IPS DF 6.9 (cell line): ENCODE results near the gene GPR139.

Experiments used
- DNase-seq: peaks from one replicate; pipeline ENCODE4 v3.0.0-alpha.2; 2013; ENCODE audit warnings: low read depth, low spot score
- H3K27ac ChIP-seq: one replicate; pipeline ENCODE4 v1.5.1; 2013; ENCODE audit warnings: low read length, control low read depth
- H3K27me3 ChIP-seq: 2 replicates; pipeline ENCODE4 v1.6.1; 2013; ENCODE audit warnings: mild to moderate bottlenecking, low read length; ENCODE audit not compliant: control insufficient read depth, insufficient read depth
- H3K36me3 ChIP-seq: 2 replicates; pipeline ENCODE4 v1.6.1; 2013; ENCODE audit warnings: low read length; ENCODE audit not compliant: control insufficient read depth, insufficient read depth
- H3K4me1 ChIP-seq: 2 replicates; pipeline ENCODE4 v1.6.1; 2013; ENCODE audit warnings: low read length; ENCODE audit not compliant: control insufficient read depth, insufficient read depth
- H3K4me3 ChIP-seq: 2 replicates; pipeline ENCODE4 v1.5.1; 2013; ENCODE audit warnings: mild to moderate bottlenecking, low read length
- H3K9me3 ChIP-seq: 2 replicates; pipeline ENCODE4 v1.6.1; 2013; ENCODE audit warnings: low read length, inconsistent platforms; ENCODE audit not compliant: control insufficient read depth, insufficient read depth
- WGBS: extraction: QIAGEN DNeasy Blood & Tissue Kit; methylation state at CpG from one replicate; pipeline ENCODE4 v1.1.7; 2013; ENCODE audit warnings: mixed read lengths, missing lambda C conversion rate; ENCODE audit not compliant: insufficient read length, insufficient coverage; 5-methylcytosine and 5-hydroxymethylcytosine counted together

GPR139 gene

DNA sequence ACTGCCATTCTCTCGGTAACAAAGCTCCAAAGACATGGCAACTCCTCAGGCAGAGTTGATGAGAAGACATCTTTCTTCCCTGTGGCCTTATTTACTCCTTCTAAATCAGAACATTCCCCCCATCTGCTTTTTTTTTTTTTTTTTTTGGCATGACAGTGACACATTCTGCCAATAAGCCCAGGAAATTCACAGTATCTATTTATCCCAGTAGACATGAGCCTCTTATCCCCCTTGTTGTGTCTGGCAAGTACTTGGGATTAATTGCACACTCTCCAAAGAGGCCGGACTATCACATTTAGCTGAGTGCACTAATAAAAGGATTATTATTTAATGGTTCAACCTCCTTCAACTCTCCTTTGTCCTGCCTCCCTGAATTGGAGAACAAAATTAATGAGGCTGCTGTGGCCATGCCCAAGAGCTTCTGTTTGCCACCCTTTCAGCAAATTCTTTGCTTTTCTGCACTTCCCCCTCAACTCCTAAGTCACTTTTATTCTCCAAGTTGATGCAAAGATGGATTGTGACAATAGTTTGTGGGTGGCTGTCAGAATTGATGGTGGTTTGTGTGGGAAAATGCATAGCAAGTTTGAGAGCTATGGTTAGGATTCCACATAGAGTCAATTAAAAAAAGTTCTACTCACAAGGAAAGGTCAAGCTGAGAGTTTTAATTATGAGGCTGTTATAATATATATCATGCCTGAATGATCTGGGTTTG lies 47.2 kb downstream of the GPR139 start:
- H3K4me3 ChIP-seq = no peak overlapping the region
- no peak overlapping the region for H3K27ac ChIP-seq
- DNase-seq = no peak
- no peaks in the 10 kb centered on the region for H3K36me3 ChIP-seq
- no CpG with 5 or more reads among the region's 2 CpGs for WGBS
- H3K27me3 ChIP-seq = no peaks in the 10 kb centered on the region
- no peaks in the 10 kb centered on the region for H3K9me3 ChIP-seq
- no peaks in the 10 kb centered on the region for H3K4me1 ChIP-seq

- H3K4me3 ChIP-seq = no peak overlapping the region
- WGBS = no CpG with 5 or more reads among the region's 1 CpG
- H3K9me3 ChIP-seq = no peaks in the 10 kb centered on the region
- no peak for DNase-seq
- no peaks in the 10 kb centered on the region for H3K36me3 ChIP-seq
- no peaks in the 10 kb centered on the region for H3K4me1 ChIP-seq
- no peak overlapping the region for H3K27ac ChIP-seq
- no peaks in the 10 kb centered on the region for H3K27me3 ChIP-seq
Observed at GRCh38 chr16:20023190-20023589, 50.5 kb downstream of the GPR139 start.

DNA sequence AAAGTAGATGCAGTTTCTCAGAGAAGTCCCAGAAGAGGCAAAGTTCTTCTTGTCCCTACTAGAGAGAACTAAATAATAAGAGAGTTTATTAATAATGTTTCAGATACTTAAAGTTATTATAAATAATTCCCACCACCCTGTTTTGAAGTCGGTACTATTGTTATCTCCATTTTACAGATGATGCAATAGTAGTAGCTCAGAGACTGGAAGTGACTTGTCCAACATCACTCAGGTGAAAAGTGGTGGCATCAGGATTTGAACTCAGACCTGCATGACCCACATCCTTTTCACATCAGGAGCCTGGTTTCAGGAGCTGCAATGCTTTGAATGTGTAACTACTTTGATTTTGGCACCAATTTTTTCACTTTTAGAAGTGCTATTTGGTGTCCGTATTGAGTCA lies 52.7 kb downstream of the GPR139 start:
- no CpG with 5 or more reads among the region's 2 CpGs for WGBS
- H3K4me1 ChIP-seq = no peaks in the 10 kb centered on the region
- H3K4me3 ChIP-seq = no peak overlapping the region
- no peak for DNase-seq
- H3K27ac ChIP-seq = no peak overlapping the region
- H3K36me3 ChIP-seq = no peaks in the 10 kb centered on the region
- no peaks in the 10 kb centered on the region for H3K9me3 ChIP-seq
- H3K27me3 ChIP-seq = no peaks in the 10 kb centered on the region

GRCh38 chr16:20020083-20020482 lies 53.6 kb downstream of the GPR139 start:
- WGBS = no CpG with 5 or more reads among the region's 1 CpG
- Histone ChIP-seq H3K4me3 (no peak overlapping the region), H3K36me3 (no peaks in the 10 kb centered on the region), H3K9me3 (no peaks in the 10 kb centered on the region), H3K27me3 (no peaks in the 10 kb centered on the region), H3K27ac (no peak overlapping the region), H3K4me1 (no peaks in the 10 kb centered on the region)
- DNase-seq = no peak

GRCh38 chr16:20016234-20016633 lies 57.5 kb downstream of the GPR139 start:
- Histone ChIP-seq H3K27me3 (no peaks in the 10 kb centered on the region), H3K36me3 (no peaks in the 10 kb centered on the region), H3K27ac (no peak overlapping the region), H3K4me1 (no peaks in the 10 kb centered on the region), H3K4me3 (no peak overlapping the region), H3K9me3 (no peaks in the 10 kb centered on the region)
- DNase-seq = no peak
- no CpG with 5 or more reads among the region's 7 CpGs for WGBS

DNA sequence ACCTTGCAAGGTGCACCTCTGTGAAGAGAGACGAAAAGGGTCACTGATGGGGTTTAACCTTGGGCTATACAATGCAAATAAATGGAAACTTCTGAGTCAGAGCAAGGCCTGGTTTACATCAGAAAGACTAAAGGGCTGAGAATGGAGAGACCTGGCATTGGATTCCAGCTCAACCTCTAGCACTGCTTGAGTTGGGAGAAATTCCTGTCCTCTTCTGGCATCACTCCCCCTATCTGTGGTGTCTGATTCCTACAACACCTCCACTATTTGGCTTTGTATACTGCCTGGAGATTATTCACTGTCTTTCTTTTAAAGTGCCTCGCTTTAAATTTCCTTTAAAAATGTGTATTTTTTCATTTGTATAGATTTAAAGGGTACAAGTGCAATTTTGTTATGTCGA lies 68.8 kb downstream of the GPR139 start:
- peaks cover 1% of the 10 kb centered on the region; the same call in 1 of the 2 replicates for H3K4me1 ChIP-seq
- no CpG with 5 or more reads among the region's 3 CpGs for WGBS
- H3K27me3 ChIP-seq = no peaks in the 10 kb centered on the region
- H3K27ac ChIP-seq = no peak overlapping the region
- no peaks in the 10 kb centered on the region for H3K36me3 ChIP-seq
- no peak overlapping the region for H3K4me3 ChIP-seq
- no peak for DNase-seq
- H3K9me3 ChIP-seq = no peaks in the 10 kb centered on the region

GRCh38 chr16:20002936-20003335 lies 70.8 kb downstream of the GPR139 start:
- DNase-seq = no peak
- no CpG with 5 or more reads among the region's 2 CpGs for WGBS
- peaks cover 1% of the 10 kb centered on the region; the same call in 1 of the 2 replicates for H3K4me1 ChIP-seq

DNA sequence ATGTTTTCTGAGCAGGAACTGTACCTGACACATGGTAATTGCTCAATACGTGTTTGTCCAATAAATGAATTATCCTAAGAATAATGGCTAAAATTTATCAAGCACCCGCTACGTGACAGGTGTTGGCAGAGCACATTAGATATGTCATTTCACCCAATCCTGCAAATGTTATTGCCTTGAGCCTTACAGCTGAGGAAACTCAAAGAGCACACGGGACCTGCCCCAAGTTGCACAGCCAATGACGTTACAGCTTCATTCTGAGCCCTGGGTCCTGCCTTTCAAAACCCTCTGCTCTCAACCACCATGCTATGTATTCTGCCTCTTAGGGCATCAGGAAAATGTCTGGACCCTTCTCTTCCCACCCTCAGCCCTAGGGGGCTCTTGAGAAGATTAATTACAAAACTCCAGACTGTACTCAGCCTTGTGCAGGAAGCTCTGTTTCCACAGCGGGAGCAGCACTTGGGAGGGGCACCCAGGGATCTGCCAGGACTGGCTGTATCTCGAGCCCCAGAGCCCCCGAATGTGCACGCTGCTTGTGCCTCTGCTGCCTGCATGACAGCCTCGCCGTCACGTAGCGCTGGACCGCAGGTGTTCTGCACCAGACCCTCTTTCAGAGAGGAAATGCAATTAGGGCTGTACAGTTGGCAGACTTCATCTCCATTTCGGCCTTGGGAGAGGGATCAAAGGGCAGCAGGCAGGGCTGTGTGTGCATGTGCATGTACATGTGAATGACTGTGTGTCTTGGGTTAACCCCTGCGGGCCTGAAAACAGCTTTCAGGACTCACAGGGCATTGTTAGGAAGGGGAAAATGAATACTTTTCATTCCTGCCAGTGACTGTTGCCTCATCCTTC lies 71.6 kb downstream of the GPR139 start:
- no peak overlapping the region for H3K27ac ChIP-seq
- H3K36me3 ChIP-seq = no peaks in the 10 kb centered on the region
- DNase-seq = no peak
- H3K4me1 ChIP-seq = peaks cover 1% of the 10 kb centered on the region; the same call in 1 of the 2 replicates
- H3K4me3 ChIP-seq = no peak overlapping the region
- no peaks in the 10 kb centered on the region for H3K27me3 ChIP-seq
- no peaks in the 10 kb centered on the region for H3K9me3 ChIP-seq
- WGBS = no CpG with 5 or more reads among the region's 16 CpGs

More at GRCh38 chr16:20002936-20003335, 70.8 kb downstream of the GPR139 start:
- H3K27me3 ChIP-seq = no peaks in the 10 kb centered on the region
- H3K36me3 ChIP-seq = no peaks in the 10 kb centered on the region
- no peak overlapping the region for H3K27ac ChIP-seq
- H3K9me3 ChIP-seq = no peaks in the 10 kb centered on the region
- H3K4me3 ChIP-seq = no peak overlapping the region

DNA sequence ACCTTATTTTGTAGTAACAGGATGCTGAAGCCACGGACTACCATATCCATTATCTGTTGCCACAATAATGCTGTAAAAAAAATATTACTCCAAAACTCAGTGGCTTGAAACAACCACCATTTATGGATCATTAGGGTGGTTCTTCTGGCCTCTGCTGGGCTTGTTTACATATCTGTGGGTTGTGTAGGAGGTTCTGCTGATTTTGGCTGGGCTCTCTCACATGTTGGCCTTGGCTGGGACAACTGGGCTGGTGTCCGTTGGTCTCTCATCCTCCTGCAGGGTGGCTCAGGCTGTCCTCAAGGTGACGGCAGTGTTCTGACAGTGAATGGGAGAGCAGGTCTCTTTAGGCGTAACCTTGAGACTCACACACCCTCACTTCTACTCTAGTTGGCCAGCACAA lies 76.0 kb downstream of the GPR139 start:
- Histone ChIP-seq H3K36me3 (no peaks in the 10 kb centered on the region), H3K4me3 (no peak overlapping the region), H3K4me1 (peaks cover 1% of the 10 kb centered on the region; the same call in 1 of the 2 replicates), H3K9me3 (no peaks in the 10 kb centered on the region), H3K27ac (no peak overlapping the region), H3K27me3 (no peaks in the 10 kb centered on the region)
- no peak for DNase-seq
- no CpG with 5 or more reads among the region's 4 CpGs for WGBS

DNA sequence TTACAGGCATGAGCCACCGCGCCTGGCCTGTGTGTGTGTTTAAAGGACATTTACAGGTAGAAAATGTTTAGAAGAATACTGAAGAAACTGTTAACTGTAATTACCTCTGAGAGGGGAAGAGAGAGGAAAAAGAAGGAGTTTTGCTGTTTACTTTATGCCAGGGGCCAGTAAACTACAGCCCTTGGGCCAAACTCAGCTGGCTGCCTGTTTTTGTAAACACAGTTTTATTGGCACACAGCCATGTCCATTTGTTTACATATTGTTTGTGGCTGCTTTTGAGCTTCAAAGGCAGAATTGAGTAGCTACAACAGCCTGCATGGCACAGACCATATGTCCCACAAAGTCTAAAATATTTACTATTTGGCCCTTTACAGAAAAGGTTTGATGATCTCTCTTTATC lies 76.4 kb downstream of the GPR139 start:
- DNase-seq = no peak
- Histone ChIP-seq H3K27ac (no peak overlapping the region), H3K9me3 (no peaks in the 10 kb centered on the region), H3K4me1 (peaks cover under 1% of the 10 kb centered on the region; the same call in 1 of the 2 replicates), H3K36me3 (no peaks in the 10 kb centered on the region), H3K4me3 (no peak overlapping the region), H3K27me3 (no peaks in the 10 kb centered on the region)
- no CpG with 5 or more reads among the region's 2 CpGs for WGBS
